ENCODE data around the gene UBIAD1. TPM values are rescaled to one million over a fixed set of nuclear protein-coding genes. Genes with fewer than 3 reads are reported as not detected.

Gene UBIAD1
- total RNA-seq, 1 donor = 11.7 TPM

DNA sequence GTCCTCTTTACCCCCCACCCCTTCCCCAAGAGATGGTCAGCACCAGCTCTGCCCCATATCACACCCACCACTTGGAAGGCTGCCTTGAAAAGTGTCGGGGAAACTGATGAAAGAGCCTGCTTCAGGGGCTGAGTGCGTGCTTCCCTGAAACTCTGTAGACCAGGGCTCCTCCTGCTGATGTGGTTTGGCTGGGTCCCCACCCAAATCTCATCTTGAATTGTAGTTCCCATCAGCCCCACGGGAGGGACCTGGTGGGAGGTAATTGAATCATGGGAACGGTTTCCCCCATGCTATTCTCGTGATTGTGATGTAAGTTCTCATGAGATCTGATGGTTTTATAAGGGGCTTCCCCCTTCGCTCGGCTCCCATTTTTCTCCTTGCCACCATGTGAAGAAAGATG is 36.4 kb downstream of the UBIAD1 start:
- TF ChIP-seq, protein P1, sequence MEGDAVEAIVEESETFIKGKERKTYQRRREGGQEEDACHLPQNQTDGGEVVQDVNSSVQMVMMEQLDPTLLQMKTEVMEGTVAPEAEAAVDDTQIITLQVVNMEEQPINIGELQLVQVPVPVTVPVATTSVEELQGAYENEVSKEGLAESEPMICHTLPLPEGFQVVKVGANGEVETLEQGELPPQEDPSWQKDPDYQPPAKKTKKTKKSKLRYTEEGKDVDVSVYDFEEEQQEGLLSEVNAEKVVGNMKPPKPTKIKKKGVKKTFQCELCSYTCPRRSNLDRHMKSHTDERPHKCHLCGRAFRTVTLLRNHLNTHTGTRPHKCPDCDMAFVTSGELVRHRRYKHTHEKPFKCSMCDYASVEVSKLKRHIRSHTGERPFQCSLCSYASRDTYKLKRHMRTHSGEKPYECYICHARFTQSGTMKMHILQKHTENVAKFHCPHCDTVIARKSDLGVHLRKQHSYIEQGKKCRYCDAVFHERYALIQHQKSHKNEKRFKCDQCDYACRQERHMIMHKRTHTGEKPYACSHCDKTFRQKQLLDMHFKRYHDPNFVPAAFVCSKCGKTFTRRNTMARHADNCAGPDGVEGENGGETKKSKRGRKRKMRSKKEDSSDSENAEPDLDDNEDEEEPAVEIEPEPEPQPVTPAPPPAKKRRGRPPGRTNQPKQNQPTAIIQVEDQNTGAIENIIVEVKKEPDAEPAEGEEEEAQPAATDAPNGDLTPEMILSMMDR (IDR thresholded peaks at IDR 0.05; ENCODE audit: insufficient read depth, low read length) = no peak
- H3K4me3 ChIP-seq (ENCODE audit: low read depth, low read length) = no peak overlapping the region
- DNase-seq (ENCODE audit: low read depth) = no peak

DNA sequence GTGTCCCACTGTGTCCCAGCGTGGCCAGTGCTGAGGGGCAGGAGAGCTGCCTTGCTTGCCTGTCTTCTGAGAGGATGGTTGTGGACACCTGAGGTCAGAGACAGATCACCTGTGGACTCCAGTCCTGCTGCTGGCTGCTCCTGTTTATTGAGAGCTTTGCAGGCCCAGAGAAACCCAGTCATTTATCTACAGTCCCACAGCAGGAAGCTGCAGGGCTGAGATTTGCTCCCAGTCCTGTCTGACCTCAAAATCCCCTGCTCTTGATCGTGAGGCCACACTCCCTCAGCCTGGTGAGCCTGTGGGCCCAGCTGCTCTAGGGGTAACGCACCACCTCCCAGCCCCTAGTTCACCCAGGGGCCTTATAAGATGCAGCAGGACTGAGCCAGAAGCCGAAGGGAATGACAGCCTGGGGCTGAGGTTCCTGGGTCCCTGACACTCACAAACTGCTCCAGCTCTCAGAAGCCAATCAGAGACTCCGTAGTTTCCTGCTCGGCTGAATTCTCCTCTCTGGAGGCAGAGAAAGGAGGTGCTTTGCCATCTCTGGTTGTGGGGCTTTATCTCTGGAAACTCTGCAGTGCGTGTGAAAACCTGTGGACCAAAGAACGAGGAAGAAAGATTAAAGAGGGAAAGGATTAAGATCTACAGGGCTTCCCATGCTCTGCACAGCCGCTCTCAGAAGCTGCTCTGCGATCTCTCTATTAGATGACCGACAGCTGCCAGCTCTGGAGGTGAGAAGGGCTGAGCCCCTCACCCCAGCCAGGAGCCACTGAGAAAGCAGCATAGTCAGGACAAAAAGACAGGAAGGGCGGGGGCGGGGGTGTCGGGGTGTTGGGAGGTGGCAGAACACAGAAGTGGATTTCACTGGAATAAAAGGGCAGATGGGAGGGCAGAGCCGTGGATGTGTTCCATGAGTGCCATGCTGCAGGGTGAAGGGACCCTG is 39.1 kb downstream of the UBIAD1 start:
- TF ChIP-seq, protein P1 (IDR thresholded peaks at IDR 0.05; ENCODE audit: insufficient read depth, low read length) = no peak
- H3K4me3 ChIP-seq (ENCODE audit: low read depth, low read length) = no peak overlapping the region
- no peak for DNase-seq (ENCODE audit: low read depth)

DNA sequence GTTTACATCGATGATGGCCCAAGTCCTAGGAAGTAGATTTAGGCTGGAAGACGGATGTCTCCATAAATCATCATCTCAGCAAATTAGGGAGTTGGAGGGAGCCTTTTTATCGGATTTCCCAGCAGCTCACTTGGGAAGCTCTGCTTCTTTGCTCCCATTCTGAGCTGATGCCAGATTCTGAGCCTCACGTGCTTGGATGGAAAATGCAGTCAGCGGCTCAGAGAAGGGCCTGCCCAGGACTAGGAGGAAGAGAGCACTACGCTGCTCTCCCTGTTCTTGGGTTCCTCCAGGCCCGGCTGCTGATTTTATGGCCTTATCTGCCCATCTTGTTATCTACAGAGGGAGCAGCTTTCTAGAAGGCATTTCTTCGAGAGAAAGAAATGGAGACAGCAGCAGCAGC is 42.0 kb downstream of the UBIAD1 start:
- TF ChIP-seq, protein P1 (IDR thresholded peaks at IDR 0.05; ENCODE audit: insufficient read depth, low read length) = no peak

DNA sequence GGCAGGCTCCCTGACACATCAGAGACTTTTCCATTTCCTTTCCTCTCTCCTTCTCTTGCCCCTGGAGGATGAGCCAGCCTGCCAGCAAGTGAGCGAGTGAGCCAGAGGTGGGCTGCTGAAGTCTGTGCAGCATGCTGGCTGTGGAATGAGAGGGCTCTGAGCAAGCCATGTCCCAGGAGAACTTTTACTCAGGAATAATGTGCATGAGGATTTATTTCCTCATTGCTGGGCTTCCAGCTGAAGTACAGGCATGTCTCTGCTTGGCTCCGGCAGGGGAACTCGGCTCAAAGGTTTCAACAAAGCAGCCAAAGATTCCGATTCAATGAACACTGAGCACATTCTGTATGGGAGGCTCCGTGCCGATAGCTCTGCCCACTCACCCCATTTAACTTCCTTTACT is 43.7 kb downstream of the UBIAD1 start:
- TF ChIP-seq, protein P1 (IDR thresholded peaks at IDR 0.05; ENCODE audit: insufficient read depth, low read length) = no peak
- no peak overlapping the region for H3K4me3 ChIP-seq (ENCODE audit: low read depth, low read length)
- DNase-seq (ENCODE audit: low read depth) = peak; percentile 73

More for the DNA sequence above, 42.0 kb downstream of the UBIAD1 start:
- peak; percentile 42 for DNase-seq (ENCODE audit: low read depth)
- no peak overlapping the region for H3K4me3 ChIP-seq (ENCODE audit: low read depth, low read length)

DNA sequence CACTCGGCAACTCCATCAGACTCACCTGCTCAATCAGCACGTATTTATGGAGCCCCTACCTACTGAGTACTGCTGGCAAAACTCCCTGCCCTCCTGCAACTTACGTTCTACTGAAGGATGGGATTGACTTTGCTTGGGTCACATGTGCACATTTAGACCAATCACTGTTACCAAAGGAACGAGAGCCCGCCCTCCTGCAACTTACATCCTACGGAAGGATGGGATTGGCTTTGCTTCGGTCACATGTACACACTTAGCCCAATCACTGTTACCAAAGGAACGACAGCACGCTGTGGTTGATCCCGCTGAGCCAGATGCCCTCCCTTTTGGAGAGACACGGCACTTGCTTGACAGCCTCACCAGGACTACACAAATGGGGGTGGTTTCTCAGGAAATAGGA is 46.0 kb downstream of the UBIAD1 start:
- TF ChIP-seq, protein P1 (IDR thresholded peaks at IDR 0.05; ENCODE audit: insufficient read depth, low read length) = no peak
- no peak for DNase-seq (ENCODE audit: low read depth)
- no peak overlapping the region for H3K4me3 ChIP-seq (ENCODE audit: low read depth, low read length)

DNA sequence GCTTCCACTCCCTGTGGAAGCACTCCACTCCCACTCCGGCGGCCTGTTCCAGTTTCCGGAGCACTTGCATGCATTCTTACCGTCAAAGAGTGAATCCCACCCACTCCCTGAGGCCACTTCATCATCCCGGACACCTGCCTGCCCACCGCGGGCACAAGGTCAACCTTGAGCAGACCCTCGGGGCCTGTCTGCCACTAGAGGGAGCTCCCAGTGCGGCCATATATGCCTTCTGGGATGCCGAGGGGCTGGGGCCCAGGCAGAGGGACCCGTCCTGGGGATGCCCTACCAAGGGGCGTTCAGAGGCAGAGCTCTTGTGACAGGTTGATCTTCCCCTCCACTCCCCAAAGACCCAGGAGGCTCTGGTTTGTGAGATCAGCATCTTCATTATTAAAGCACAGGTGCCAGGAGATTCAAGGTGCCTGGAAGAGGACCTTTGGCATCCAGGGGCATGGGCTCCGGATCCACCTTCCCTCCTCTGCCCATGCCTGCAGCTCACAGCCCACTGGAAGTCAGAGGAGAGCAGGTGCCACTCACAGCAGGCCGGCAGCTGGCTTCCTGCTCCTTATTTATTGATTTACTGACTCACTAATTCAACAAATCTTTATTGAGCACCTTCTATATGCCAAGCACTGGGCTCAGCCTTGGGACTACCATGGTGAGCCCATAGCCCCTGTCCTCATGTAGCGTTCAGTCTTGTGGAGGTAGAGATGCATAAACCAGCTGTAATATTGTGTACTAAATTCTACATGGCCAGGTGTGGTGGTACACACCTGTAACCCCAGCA is 47.3 kb downstream of the UBIAD1 start:
- DNase-seq (ENCODE audit: low read depth) = no peak

More for the DNA sequence above, 47.3 kb downstream of the UBIAD1 start:
- H3K4me3 ChIP-seq (ENCODE audit: low read depth, low read length) = no peak overlapping the region
- TF ChIP-seq, protein P1 (IDR thresholded peaks at IDR 0.05; ENCODE audit: insufficient read depth, low read length) = peak; percentile 45
